IMR-90 (cell line): Measurements from ENCODE around the gene TRAF3IP3. TPM values are rescaled to one million over a fixed set of nuclear protein-coding genes. Genes with fewer than 3 reads are reported as not detected.

Experiments used
- ATAC-seq: fragments of 200-7000 bp; cut with Tn5 transposase; 2 replicates; pipeline ENCODE4 v1.9.1; 2020; ENCODE audit warnings: low read depth, mild to moderate bottlenecking, moderate library complexity
- BruUV-seq: library from RNA; stranded (reverse); fragments of 400-500 nt; replicated peaks from 2 replicates; lab custom pipeline; 2021; lab: Mats Ljungman, UMichigan
- CTCF ChIA-PET: fragments of 300-600 bp; formaldehyde crosslinking; extraction: SDS; loops from one replicate; lab custom pipeline; 2021; ENCODE audit warnings: antibody characterized with exemption; lab: Yijun Ruan, JAX
- POLR2A ChIA-PET: fragments of 300-600 bp; sonication (Branson Sonifier 250); formaldehyde crosslinking; loops from one replicate; lab custom pipeline; 2022; ENCODE audit warnings: antibody characterized with exemption; ENCODE audit not compliant: unreplicated experiment; lab: Charles Lee
- DNase-seq: peaks from one replicate; pipeline ENCODE4 v3.0.0; 2013
- H2AFZ ChIP-seq: replicated peaks from 2 replicates; pipeline ENCODE3; 2013; ENCODE audit warnings: low read length, mild to moderate bottlenecking; ENCODE audit not compliant: poor library complexity
- H2AK5ac ChIP-seq: 2 replicates; pipeline ENCODE4 v1.6.1; 2013; ENCODE audit warnings: low read depth, low read length, inconsistent platforms
- H2AK9ac ChIP-seq: replicated peaks from 2 replicates; pipeline ENCODE3; 2013; ENCODE audit warnings: mild to moderate bottlenecking, low read depth, low read length, moderate library complexity; ENCODE audit not compliant: poor library complexity
- H2BK120ac ChIP-seq: 2 replicates; pipeline ENCODE4 v1.6.1; 2013; ENCODE audit warnings: low read depth, low read length, inconsistent platforms
- H2BK15ac ChIP-seq: 3 replicates; pipeline ENCODE4 v1.6.1; 2013; ENCODE audit warnings: low read depth, low read length, inconsistent platforms
- H2BK20ac ChIP-seq: 2 replicates; pipeline ENCODE4 v1.6.1; 2013; ENCODE audit warnings: low read depth, mild to moderate bottlenecking, inconsistent platforms, low read length, moderate library complexity
- H2BK5ac ChIP-seq: 2 replicates; pipeline ENCODE4 v1.6.1; 2013; ENCODE audit warnings: mild to moderate bottlenecking, low read depth, low read length, inconsistent platforms; ENCODE audit not compliant: poor library complexity, severe bottlenecking
- H3K14ac ChIP-seq: replicated peaks from 2 replicates; pipeline ENCODE4 v1.6.1; 2013; ENCODE audit warnings: low read depth, low read length, inconsistent platforms
- H3K18ac ChIP-seq: 2 replicates; pipeline ENCODE4 v1.6.1; 2013; ENCODE audit warnings: low read depth, low read length, control low read depth
- H3K23ac ChIP-seq: 2 replicates; pipeline ENCODE4 v1.6.1; 2013; ENCODE audit warnings: low read depth, low read length, inconsistent platforms
- H3K27ac ChIP-seq: 2 replicates; pipeline ENCODE4 v1.5.1; 2013; ENCODE audit warnings: mild to moderate bottlenecking, control low read depth, low read length; ENCODE audit not compliant: insufficient read depth
- H3K27me3 ChIP-seq: 2 replicates; pipeline ENCODE4 v1.6.1; 2013; ENCODE audit warnings: low read length; ENCODE audit not compliant: control insufficient read depth, insufficient read depth
- H3K36me3 ChIP-seq: 2 replicates; pipeline ENCODE4 v1.6.1; 2013; ENCODE audit warnings: low read length, mixed read lengths; ENCODE audit not compliant: control insufficient read depth, insufficient read depth
- H3K4ac ChIP-seq: 2 replicates; pipeline ENCODE4 v1.6.1; 2013; ENCODE audit warnings: low read depth, low read length, inconsistent platforms
- H3K4me1 ChIP-seq: 2 replicates; pipeline ENCODE4 v1.6.1; 2013; ENCODE audit warnings: low read length, mixed read lengths; ENCODE audit not compliant: control insufficient read depth, insufficient read depth
- H3K4me2 ChIP-seq: 2 replicates; pipeline ENCODE4 v1.6.1; 2013; ENCODE audit warnings: low read depth, mild to moderate bottlenecking, control low read depth, low read length, moderate library complexity
- H3K4me3 ChIP-seq: 2 replicates; pipeline ENCODE4 v1.5.1; 2013; ENCODE audit warnings: low read depth, mild to moderate bottlenecking, control low read depth, low read length, moderate library complexity; ENCODE audit not compliant: insufficient read depth
- H3K56ac ChIP-seq: 2 replicates; pipeline ENCODE4 v1.6.1; 2013; ENCODE audit warnings: low read length, inconsistent platforms; ENCODE audit not compliant: insufficient read depth; ENCODE audit errors: extremely low read depth
- H3K79me1 ChIP-seq, 2 experiments: 2 replicates each; pipeline ENCODE4 v1.6.1; 2013; ENCODE audit warnings: low read length in 2 of 2, inconsistent platforms in 1 of 2, low read depth in 1 of 2
- H3K9ac ChIP-seq: 2 replicates; pipeline ENCODE4 v1.6.1; 2013; ENCODE audit warnings: low read depth, low read length, control low read depth
- H3K9me1 ChIP-seq: 2 replicates; pipeline ENCODE4 v1.6.1; 2013; ENCODE audit warnings: low read length, inconsistent platforms; ENCODE audit not compliant: insufficient read depth
- H3K9me3 ChIP-seq: 2 replicates; pipeline ENCODE4 v1.6.1; 2013; ENCODE audit warnings: low read length; ENCODE audit not compliant: control insufficient read depth, insufficient read depth
- H4K20me1 ChIP-seq: 2 replicates; pipeline ENCODE4 v1.6.1; 2013; ENCODE audit warnings: low read length, inconsistent platforms; ENCODE audit not compliant: insufficient read depth
- H4K5ac ChIP-seq: 2 replicates; pipeline ENCODE4 v1.6.1; 2013; ENCODE audit warnings: mild to moderate bottlenecking, low read depth, low read length, control low read depth
- H4K8ac ChIP-seq, 2 experiments: 2 replicates each; pipeline ENCODE4 v1.6.1; 2013; ENCODE audit warnings: low read depth in 2 of 2, low read length in 2 of 2, control low read depth in 1 of 2, inconsistent platforms in 1 of 2
- H4K91ac ChIP-seq: 2 replicates; pipeline ENCODE4 v1.6.1; 2013; ENCODE audit warnings: low read depth, low read length, inconsistent platforms; ENCODE audit not compliant: insufficient read depth
- CEBPB ChIP-seq: IDR thresholded peaks from 2 replicates; pipeline ENCODE4 v1.6.1; 2012; ENCODE audit warnings: low read depth, low read length, improper control_type of control experiment
- CHD1 ChIP-seq: IDR thresholded peaks from 2 replicates; pipeline ENCODE4 v1.6.1; 2012; ENCODE audit warnings: low read depth, low read length, improper control_type of control experiment
- FOS ChIP-seq: fragments of 150-350 bp; IDR thresholded peaks from 2 replicates; pipeline ENCODE4 v1.6.1; 2016; ENCODE audit warnings: low read depth, low read length
- MAZ ChIP-seq: IDR thresholded peaks from 2 replicates; pipeline ENCODE4 v1.6.1; 2012; ENCODE audit warnings: low read depth, mild to moderate bottlenecking, low read length, improper control_type of control experiment, moderate library complexity, borderline replicate concordance
- MXI1 ChIP-seq: IDR thresholded peaks from 2 replicates; pipeline ENCODE4 v1.6.1; 2012; ENCODE audit warnings: low read depth, mild to moderate bottlenecking, low read length, moderate library complexity, borderline replicate concordance
- NFE2L2 ChIP-seq: fragments of 150-350 bp; IDR thresholded peaks from 2 replicates; pipeline ENCODE4 v1.6.1; 2016; ENCODE audit warnings: low read depth, mild to moderate bottlenecking, low read length
- POLR2A ChIP-seq: IDR thresholded peaks from 2 replicates; pipeline ENCODE4 v1.6.1; 2012; ENCODE audit warnings: mild to moderate bottlenecking, low read depth, low read length
- RAD21 ChIP-seq: IDR thresholded peaks from 2 replicates; pipeline ENCODE4 v1.6.1; 2012; ENCODE audit warnings: low read length, improper control_type of control experiment
- WGBS, 2 experiments: methylation state at CpG; one replicate each; pipeline versions ENCODE4 v1.1.5 to v1.1.7; 2013; ENCODE audit warnings: missing lambda C conversion rate in 2 of 2; ENCODE audit not compliant: insufficient read length in 1 of 2; ENCODE audit errors: extremely low coverage in 2 of 2; 5-methylcytosine and 5-hydroxymethylcytosine counted together
- dilution Hi-C: fragments of 300-500 bp; cut with HindIII; formaldehyde crosslinking; loops from one replicate; pipeline ENCODE4 v1.14.3; 2018; ENCODE audit warnings: low sequenced_read_pairs; ENCODE audit not compliant: unreplicated experiment
- in situ Hi-C: fragments of 300-500 bp; cut with MboI; formaldehyde crosslinking; loops from 3 replicates; pipeline ENCODE4 v1.14.3; 2019; ENCODE audit warnings: low sequenced_read_pairs, inconsistent platforms, mixed read lengths
- intact Hi-C: fragments of 100-400 bp; cut with micrococcal nuclease; formaldehyde crosslinking; loops from 2 replicates; pipeline ENCODE4 v1.10.0; 2022
- polyA plus RNA-seq, 3 experiments: library from polyadenylated mRNA; depleted of rRNA; stranded (reverse); fragments of >200 nt; gene quantifications; 2 replicates each; pipeline ENCODE4 v1.2.3, GENCODE V29; 2012; ENCODE audit warnings: low replicate concordance in 1 of 3
- total RNA-seq: library from RNA; depleted of rRNA; stranded (reverse); fragments of >200 nt; gene quantifications from 2 replicates; pipeline ENCODE4 v1.2.3, GENCODE V29; 2012

Gene TRAF3IP3
- total and polyA plus RNA-seq, 2 of the 4 experiments (the other 2 are of a cell fraction) = 0.12 to 0.18 TPM

DNA sequence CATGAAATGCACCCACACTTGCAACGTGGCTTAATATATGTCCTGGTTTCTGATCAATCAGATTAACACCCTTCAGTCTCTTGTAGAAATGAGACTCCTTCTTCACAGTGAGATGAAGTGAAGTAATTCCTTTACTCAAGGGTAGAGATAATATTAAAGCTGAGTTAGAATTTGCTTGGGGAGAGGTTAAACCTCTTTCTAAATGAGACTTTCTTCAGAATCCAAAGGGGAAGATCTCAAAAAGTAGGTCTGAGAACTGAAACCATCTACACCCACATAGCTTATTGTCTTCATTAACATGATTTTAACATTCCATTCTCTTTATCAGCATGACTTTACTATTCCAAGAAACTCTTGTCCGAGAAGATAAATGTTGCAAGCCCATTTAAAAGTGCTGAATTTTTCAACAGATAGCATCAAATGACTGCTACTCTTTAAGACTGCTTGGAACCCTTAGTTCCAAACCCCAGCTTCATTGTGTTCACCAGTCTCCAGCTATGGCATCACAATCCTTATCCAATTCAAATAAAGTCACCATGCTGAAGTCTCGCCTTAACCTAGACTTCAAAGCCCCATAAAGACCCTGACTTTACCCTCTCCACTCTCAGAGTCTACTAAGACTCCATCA lies 19.2 kb upstream of the TRAF3IP3 start:
- H3K27me3 ChIP-seq = peaks cover 4% of the 10 kb centered on the region
- CTCF ChIA-PET = interaction anchor here (1.1 to 2.0 kb wide), 2 partner anchors 12 to 23 kb away, joined by 4 to 10 read pairs; no protein-coding TSS in a partner anchor
- H2BK120ac ChIP-seq = no peak overlapping the region
- H4K20me1 ChIP-seq = no peaks in the 10 kb centered on the region
- dilution Hi-C loops (no loop called here), in situ Hi-C loops (no loop called here), intact Hi-C loops (no loop called here)
- no peak overlapping the region for H4K5ac ChIP-seq
- H2AK9ac ChIP-seq = no peak overlapping the region
- no peak overlapping the region for H4K91ac ChIP-seq
- H3K36me3 ChIP-seq = no peaks in the 10 kb centered on the region
- BruUV-seq = no TSS peak
- no peak overlapping the region for H3K18ac ChIP-seq
- POLR2A ChIA-PET = no interaction called here
- no peak overlapping the region for H3K56ac ChIP-seq
- TF ChIP-seq CEBPB = no peak
- TF ChIP-seq POLR2A = no peak
- TF ChIP-seq MXI1 = no peak
- no peak for TF ChIP-seq MAZ
- TF ChIP-seq RAD21 = no peak
- no peak for TF ChIP-seq CHD1
- TF ChIP-seq FOS = no peak
- no peak for TF ChIP-seq NFE2L2
- no peak overlapping the region for H2BK20ac ChIP-seq
- H3K79me1 ChIP-seq = no peaks in the 10 kb centered on the region
- H3K9me3 ChIP-seq = no peaks in the 10 kb centered on the region
- no peak overlapping the region for H3K9ac ChIP-seq
- no peak overlapping the region for H3K27ac ChIP-seq
- no peak overlapping the region for H3K14ac ChIP-seq
- DNase-seq = no peak
- no peak for ATAC-seq
- no peak overlapping the region for H2AFZ ChIP-seq
- no peak overlapping the region for H3K4ac ChIP-seq
- 67% methylated on average over 1 of the region's 3 CpGs; no CpG with 5 or more reads in 1 of the 2 experiments for WGBS, 2 experiments
- H3K23ac ChIP-seq = no peak overlapping the region
- no peaks in the 10 kb centered on the region for H3K9me1 ChIP-seq
- H3K4me1 ChIP-seq = peaks cover 1% of the 10 kb centered on the region; the same call in 1 of the 2 replicates
- no peak overlapping the region for H2BK5ac ChIP-seq
- no peak overlapping the region for H2BK15ac ChIP-seq
- no peak overlapping the region for H4K8ac ChIP-seq
- H3K4me2 ChIP-seq = no peak overlapping the region
- H2AK5ac ChIP-seq = no peak overlapping the region
- H3K4me3 ChIP-seq = no peak overlapping the region
